RKO (cell line): Measurements from ENCODE around the gene SIX3.

ENCODE experiments used
- DNase-seq: peaks from one replicate; pipeline ENCODE4 v3.0.0-alpha.2; 2016; ENCODE audit warnings: low spot score

Gene SIX3

DNA sequence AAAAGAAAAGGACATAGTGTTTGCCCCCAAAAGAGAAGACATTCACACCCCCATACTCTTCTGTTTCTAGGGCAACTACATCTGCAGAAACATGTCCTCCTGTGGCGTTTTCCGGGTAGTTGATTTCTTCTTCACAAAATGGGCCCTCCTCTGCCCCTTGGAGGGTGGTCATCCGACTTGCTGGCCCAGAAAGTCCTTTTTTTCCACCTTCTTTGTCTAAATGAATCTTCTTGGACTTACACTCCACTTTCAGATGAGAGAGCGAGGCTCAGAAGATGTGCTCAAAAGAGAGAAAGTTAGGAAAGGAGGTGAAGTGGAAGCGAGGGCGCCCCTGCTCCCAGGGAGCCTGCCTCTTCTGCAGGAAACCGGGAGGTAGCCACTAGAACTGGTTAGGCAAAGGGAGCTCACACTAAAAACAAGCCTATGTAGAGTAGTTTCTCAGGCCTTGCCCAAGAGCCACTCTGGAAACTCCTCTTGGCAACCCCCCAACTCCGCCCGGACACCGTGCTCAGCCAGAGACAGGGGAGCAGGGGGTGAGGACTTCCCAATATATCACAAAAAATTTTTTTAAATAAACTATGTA lies 10.2 kb upstream of the SIX3 start:
- DNase-seq: no peak

- no peak for DNase-seq
These were observed 9.4 kb upstream of the SIX3 start for GRCh38 chr2:44932079-44932478.

GRCh38 chr2:44932564-44933392 lies 8.7 kb upstream of the SIX3 start:
- DNase-seq: no peak

DNA sequence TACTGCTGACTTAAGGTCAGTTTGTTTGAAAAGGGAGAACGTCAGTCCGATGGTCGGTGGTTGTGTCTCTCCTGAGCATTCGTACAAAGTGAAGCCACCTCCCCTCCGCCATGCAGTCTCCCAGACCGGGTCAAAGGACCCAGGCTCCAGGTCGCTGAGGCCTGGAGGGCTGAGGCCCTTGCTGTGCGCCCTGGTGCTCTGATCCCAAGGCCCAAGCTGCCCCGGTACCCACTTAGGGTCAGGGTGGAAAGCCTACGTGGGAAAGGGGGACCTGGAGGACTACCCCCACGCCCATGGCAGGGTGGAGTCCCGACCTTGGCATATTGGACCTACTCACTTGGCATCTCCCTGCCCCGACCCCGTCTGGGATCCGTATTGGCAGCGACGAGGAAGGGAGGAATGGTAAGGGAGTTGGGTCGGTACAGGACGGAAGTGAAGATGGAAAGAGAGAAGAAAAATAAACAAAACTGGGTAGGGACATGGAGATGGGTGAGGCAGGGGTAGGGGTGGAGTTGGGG lies 8.0 kb upstream of the SIX3 start:
- no peak for DNase-seq

- DNase-seq: no peak
These were observed 7.2 kb upstream of the SIX3 start for GRCh38 chr2:44934038-44934982.

DNA sequence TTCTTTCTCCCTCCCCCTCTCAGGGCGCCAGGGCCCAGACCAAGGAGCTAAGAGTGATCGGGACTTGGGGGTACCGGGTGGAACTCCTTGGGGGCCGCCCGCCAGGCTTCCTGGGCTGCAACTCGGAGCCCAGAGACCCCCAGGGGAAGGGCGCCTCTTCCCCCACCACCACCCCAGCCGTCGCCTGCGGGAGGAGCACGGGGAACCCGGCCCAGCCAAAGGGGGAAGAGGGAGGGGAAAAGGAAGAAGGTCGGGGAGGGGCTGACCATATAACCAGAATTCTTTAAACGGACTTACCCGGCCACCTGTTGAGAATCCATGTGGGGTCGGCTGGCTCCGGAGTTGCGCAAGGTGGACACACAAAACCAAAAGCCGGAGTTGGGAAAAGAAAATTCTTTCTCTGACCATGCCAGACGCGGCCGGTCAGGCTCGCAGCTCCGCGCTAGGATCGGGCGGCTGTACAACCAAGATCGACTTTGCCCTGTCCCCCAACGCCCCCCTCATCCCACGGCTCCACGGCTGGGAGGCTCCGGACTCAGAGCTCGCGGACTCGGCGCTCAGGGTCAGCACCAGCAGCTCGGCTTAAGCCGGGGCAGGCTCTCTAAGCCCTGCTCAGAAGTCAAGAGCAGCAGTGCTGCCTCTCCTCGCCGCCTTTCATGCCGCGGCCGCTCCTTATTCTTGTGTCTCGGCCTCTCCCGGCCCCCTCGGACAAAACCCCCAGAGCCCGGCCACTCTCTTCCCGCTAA lies 6.3 kb upstream of the SIX3 start:
- DNase-seq: no peak

GRCh38 chr2:44935729-44936098 lies 5.8 kb upstream of the SIX3 start:
- no peak for DNase-seq

GRCh38 chr2:44936275-44936674 lies 5.2 kb upstream of the SIX3 start:
- DNase-seq: no peak

- no peak for DNase-seq
These were observed 4.5 kb upstream of the SIX3 start for GRCh38 chr2:44936715-44937687.

- peak; percentile 81 for DNase-seq
These were observed 3.7 kb upstream of the SIX3 start for GRCh38 chr2:44937688-44938240.

DNA sequence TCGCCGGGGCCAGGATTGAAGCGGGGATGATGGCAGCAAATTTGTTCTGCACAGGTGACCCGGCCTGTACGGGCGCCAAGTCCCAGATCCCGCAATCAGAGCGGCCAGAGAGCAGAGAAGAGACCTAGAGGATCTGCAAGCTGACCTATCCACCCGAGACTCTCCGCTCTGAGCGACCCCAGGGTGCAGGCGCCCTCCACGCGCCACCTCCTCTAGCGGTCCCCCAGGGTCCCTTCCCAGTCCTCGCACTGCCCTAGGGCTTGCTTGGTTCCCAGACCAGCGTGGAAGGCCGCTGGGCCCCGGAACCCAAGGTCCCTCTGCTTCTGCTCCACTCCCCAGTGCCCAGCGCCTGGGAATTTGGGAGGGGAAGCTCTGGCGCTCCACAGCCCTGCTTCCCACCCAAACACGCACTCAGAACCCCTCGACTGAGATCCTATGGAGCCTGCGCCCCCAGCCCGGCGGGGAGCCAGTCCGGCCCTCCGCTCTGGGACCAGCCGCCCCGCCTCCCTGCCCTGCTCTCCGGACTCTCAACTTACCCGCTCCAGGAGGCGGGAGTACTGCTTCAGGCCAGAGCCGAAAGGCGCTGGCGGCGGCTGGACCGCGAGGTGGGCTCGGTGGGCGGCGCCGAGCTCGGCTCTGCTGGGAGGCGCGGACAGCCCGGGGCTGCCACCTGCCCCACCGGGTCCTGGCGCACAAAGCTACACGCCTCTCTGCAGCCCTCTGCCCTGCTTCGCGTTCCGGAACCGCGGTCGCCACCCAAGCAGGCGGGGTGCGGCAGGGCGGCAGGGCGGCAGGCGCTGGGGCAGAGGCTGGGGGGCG lies 3.0 kb upstream of the SIX3 start:
- DNase-seq: peak; percentile 44

DNA sequence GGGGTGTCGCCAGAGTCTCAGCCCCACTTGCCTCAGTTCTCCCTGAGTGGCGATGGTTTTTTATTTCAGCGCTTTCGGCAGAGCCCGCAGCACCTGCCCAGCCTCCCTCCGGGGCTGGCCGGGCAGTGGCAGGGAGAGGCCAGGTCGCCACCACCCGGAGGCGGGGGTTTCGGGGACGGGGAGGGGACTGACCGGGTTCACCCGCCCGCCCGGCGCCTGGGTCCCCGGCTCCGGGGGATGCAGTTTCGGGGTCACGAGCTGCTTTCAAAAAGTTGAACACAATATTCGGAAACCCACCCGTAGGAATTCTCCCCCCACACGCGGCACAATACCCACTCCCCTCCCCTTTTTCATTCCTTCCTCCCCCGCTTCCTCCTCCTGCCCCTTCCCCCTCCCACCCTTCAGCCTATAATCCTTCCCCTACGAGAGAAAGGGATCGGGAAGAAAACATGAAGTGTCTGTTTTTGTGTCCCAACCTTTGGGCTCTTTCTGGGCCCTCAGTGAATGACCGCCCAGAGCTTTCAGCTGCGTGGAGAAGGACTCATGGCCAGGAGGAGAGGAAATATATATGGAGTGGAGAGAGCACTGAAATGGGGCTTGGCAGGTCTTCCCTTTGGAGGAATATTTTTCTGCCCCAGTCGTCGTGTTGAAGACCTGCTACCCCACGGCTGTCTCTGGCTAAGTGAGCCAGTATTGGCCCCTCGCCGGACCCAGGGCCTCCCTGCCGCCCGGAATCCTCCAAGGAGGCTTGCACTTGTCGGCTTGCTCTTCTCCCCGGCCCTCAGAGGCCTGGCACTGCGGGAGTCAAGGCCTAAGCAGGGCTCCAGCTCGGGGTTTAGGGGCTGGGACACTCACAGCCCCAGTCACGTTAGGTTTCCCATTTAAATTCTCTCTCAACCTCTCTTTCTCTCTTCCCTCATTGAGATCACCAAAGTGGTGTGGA lies 2.1 kb upstream of the SIX3 start:
- DNase-seq: no peak

GRCh38 chr2:44940049-44940494 lies 1.4 kb upstream of the SIX3 start:
- no peak for DNase-seq

GRCh38 chr2:44940732-44941464 lies 604 bp upstream of the SIX3 start:
- DNase-seq: no peak

GRCh38 chr2:44942304-44943030 lies 965 bp downstream of the SIX3 start:
- no peak for DNase-seq

GRCh38 chr2:44943031-44943692 lies 1.7 kb downstream of the SIX3 start:
- DNase-seq: no peak
